Measurements from ENCODE around the gene ATP5MG. TPM values are rescaled to one million over a fixed set of nuclear protein-coding genes. Genes with fewer than 3 reads are reported as not detected.
A peak's percentile ranks its signal among the peaks of the same experiment; 100 is the strongest.

The ATP5MG gene
- total RNA-seq, 3 donors from 2014 or later: 45.1 to 66.4 (median 56.0) TPM

GRCh38 chr11:118434123-118434552 lies 32.7 kb downstream of the ATP5MG start:
- Histone ChIP-seq H3K27me3 (peaks cover 0 to 2% of the 10 kb centered on the region in 2 donors), H3K4me1 (peaks cover 0 to 2% of the 10 kb centered on the region in 2 donors), H3K27ac (no peak overlapping the region), H3K9me3 (no peaks in the 10 kb centered on the region), H3K36me3 (no peaks in the 10 kb centered on the region), H3K4me3 (peak overlapping the region; percentile 85 to 98 (median 90))
- no peak for TF ChIP-seq CTCF (IDR thresholded peaks at IDR 0.05)
- no peak for TF ChIP-seq POLR2AphosphoS5 (IDR thresholded peaks at IDR 0.05)
- TF ChIP-seq POLR2A (IDR thresholded peaks at IDR 0.05): no peak
- intact Hi-C loops (cut with DNase I; ENCODE audit: low total_unique reads): no loop called here
- DNase-seq (ENCODE audit: low spot score in 2 of 2): no peak

DNA sequence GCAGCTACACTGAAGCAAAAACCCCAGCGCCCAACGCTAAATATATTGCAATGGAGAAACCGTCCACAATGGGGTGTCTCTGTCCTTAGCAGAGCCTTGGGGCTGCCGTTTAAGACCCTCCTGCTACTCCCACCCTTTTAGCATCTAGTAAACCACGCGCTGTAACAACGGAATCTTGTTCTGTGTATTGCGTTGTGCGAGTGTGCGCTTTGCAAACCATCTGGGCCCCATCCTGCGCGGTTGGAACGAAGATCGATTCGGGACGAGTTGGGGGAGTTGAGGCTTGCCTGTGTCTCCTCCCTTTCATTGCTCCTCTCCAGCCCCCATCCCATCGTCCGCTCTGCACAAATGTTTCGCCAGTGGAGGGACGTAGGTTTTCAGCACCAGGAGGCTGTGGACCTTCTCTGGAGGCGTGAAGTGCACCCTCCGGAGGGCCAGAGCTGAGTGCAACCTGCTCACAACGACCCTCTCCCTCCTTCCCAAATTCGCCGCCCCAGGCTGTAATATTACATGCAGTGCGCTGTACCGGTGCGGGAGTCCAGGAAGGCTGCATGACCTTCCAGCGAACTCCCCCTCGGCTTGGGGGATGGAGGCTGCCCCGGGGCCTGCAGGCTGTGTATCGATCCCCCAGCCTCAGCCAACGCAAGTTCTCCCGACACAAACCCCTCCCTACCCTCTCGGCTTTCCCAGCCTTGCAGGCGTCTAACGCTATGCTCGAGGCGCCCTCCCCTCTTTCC lies 33.3 kb downstream of the ATP5MG start:
- intact Hi-C loops (cut with DNase I; ENCODE audit: low total_unique reads): no loop called here
- no peak for DNase-seq (ENCODE audit: low spot score in 2 of 2)
- peaks cover 0 to 7% of the 10 kb centered on the region in 2 donors for H3K4me1 ChIP-seq
- no peaks in the 10 kb centered on the region for H3K9me3 ChIP-seq
- H3K4me3 ChIP-seq: peak overlapping the region; percentile 85 to 98 (median 90)
- H3K27me3 ChIP-seq: peaks cover 0 to 2% of the 10 kb centered on the region in 2 donors
- no peak for TF ChIP-seq CTCF (IDR thresholded peaks at IDR 0.05)
- TF ChIP-seq POLR2A (IDR thresholded peaks at IDR 0.05): no peak
- no peak for TF ChIP-seq POLR2AphosphoS5 (IDR thresholded peaks at IDR 0.05)
- peak overlapping the region; percentile 99 for H3K27ac ChIP-seq
- H3K36me3 ChIP-seq: no peaks in the 10 kb centered on the region

DNA sequence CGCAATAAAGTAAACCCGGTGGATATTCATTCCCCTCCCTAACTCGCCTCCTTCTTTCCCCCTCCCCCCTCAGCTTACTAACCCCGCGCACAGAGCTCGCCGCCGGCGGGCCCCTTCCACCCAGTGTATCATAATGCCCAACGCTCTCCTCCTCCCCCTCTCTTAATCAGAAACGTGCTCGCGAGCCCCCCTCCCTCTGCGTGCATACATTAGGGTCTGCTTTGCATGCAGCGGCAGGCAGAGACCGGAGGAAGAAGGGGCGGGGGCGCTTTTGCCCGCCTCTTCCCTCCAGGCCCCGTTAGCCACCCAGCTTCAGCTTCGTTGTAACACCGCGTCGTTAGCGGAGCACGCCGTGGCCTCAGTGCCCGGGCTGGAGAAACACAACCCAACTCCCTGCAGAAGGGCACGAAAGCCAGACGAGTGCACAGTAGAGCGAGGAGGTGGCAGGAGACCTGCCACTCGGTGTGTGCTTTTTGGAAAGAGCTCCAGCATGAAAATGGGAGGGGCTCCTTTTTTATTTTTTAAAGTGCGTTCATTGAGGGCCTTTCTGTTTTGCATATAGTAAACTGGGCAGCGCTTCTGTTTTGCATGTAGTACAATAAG lies 34.0 kb downstream of the ATP5MG start:
- Histone ChIP-seq H3K9me3 (no peaks in the 10 kb centered on the region), H3K4me1 (peaks cover 0 to 9% of the 10 kb centered on the region in 2 donors), H3K27me3 (peaks cover 0 to 2% of the 10 kb centered on the region in 2 donors), H3K27ac (peak overlapping the region; percentile 99), H3K4me3 (peak overlapping the region; percentile 85 to 98 (median 90)), H3K36me3 (no peaks in the 10 kb centered on the region)
- no peak for TF ChIP-seq POLR2A (IDR thresholded peaks at IDR 0.05)
- no peak for TF ChIP-seq POLR2AphosphoS5 (IDR thresholded peaks at IDR 0.05)
- TF ChIP-seq CTCF (IDR thresholded peaks at IDR 0.05): no peak
- DNase-seq (ENCODE audit: low spot score in 2 of 2): no peak
- intact Hi-C loops (cut with DNase I; ENCODE audit: low total_unique reads): no loop called here

DNA sequence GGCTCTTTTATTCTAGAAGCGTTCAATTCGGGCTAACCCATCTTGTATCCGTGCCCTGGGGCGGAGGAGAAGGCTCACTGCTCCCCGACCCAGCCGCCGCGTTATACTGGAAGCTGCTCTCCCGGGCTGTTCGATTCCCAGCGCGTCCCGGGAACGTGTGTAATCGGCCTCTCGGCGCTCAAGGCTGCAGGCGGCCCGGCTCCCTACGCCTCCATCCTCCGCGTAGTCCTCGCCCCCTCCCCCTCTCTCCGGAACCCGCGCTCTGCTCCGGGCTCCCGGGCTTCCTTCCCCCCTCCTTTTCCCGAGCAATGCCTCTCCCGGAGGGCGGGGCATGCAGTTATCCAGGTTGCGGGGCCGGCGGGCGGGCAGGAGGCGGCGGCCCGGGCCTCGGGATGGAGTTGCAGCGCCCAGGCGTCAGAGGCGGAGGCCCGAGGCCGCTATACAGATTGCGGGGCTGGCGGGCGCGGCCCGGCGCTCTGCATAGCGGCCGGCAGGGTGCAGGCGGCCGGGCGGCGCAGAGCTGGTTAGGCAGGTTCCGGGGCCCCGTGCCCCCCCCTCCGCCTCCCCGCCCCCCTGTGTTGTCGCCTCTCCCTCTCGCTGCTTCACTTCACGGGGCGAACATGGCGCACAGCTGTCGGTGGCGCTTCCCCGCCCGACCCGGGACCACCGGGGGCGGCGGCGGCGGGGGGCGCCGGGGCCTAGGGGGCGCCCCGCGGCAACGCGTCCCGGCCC lies 34.7 kb downstream of the ATP5MG start, which contains the start of gene KMT2A:
Gene KMT2A, plus strand, starts transcription at position 600 of the 732 bp plus-strand sequence. Its CDS starts 21 bp downstream, at position 621.
- peak within 1 kb of the TSS; percentile 85 to 98 (median 90) for H3K4me3 ChIP-seq
- TF ChIP-seq CTCF (IDR thresholded peaks at IDR 0.05) (peak; percentile 88 to 100 (median 92)), POLR2AphosphoS5 (IDR thresholded peaks at IDR 0.05) (peak; percentile 51 to 85 (median 66)), POLR2A (IDR thresholded peaks at IDR 0.05) (no peak)
- peak within 1 kb of the TSS; percentile 99 for H3K27ac ChIP-seq
- no peaks in the 10 kb centered on the region for H3K9me3 ChIP-seq
- H3K27me3 ChIP-seq: peaks cover 0 to 2% of the 10 kb centered on the region in 2 donors
- peak; percentile 96 for DNase-seq (ENCODE audit: low spot score in 2 of 2)
- intact Hi-C loops (cut with DNase I; ENCODE audit: low total_unique reads): no loop called here
- H3K4me1 ChIP-seq: peaks cover 0 to 9% of the 10 kb centered on the region in 2 donors
- no peaks in the 10 kb centered on the region for H3K36me3 ChIP-seq

Measured in breast epithelium (tissue), 4 donors.